ENCODE data around the gene SPDYE9. TPM values are rescaled to one million over a fixed set of nuclear protein-coding genes. Genes with fewer than 3 reads are reported as not detected.
"Not testable (repeated sequence)": the region's sequence is repeated elsewhere in the genome, so short reads cannot be mapped to it uniquely, and the experiment has no call there.

The SPDYE9 gene, protein sequence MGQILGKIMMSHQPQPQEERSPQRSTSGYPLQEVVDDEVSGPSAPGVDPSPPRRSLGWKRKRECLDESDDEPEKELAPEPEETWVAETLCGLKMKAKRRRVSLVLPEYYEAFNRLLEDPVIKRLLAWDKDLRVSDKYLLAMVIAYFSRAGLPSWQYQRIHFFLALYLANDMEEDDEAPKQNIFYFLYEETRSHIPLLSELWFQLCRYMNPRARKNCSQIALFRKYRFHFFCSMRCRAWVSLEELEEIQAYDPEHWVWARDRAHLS
- not detected in 2 replicates for total RNA-seq (2021)
- not detected for Bru-seq, nascent RNA
- not detected for BruChase-seq, experiment 1, labeled RNA remaining after a 2-hour chase
- not detected for BruChase-seq, experiment 2, labeled RNA remaining after a 6-hour chase
- long read RNA-seq, partial matches to known transcripts = 0 of 7 reads
- long read RNA-seq, other reads (novel, unspliced or antisense) = 7 of 7 reads

DNA sequence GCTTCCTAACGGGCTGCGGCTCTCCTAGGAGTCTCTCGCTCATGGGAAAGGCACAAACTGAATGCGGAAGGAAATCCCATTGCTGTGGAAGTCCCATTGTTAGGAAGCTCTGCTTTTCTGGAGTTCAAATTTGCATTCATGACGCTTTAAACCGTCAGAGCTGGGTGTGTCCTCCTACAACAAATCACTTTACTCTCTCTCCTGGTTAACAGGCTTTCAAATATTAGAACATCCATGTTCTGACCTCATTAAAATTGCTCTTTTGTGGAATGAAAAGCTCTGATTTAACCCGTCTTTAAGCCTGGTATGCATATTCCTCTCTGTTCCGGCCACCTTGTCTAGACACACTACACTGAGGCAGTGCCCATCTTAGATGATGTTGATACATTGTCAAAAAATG is at the start of gene SPDYE9:
Gene SPDYE9, minus strand, starts transcription at position 101 of the 400 bp plus-strand sequence. CDS start 1,800 bp downstream, outside the sequence.
- H3K27ac ChIP-seq (ENCODE audit: low read depth, low read length, poor library complexity, severe bottlenecking); H3K9me3 ChIP-seq (ENCODE audit: low read depth, low read length, poor library complexity, severe bottlenecking); H3K27me3 ChIP-seq (replicated peaks; ENCODE audit: insufficient read depth, low read depth, low read length, poor library complexity); H3K36me3 ChIP-seq (ENCODE audit: insufficient read depth, low read length, poor library complexity, severe bottlenecking); intact Hi-C loops (cut with micrococcal nuclease; ENCODE audit: unreplicated experiment); DNase-seq (ENCODE audit: low spot score); POLR2A ChIA-PET (ENCODE audit: low non-redundant PET); BruUV-seq (replicated peaks); CTCF ChIA-PET; H3K4me3 ChIP-seq (ENCODE audit: low read depth, low read length, poor library complexity, severe bottlenecking); H3K4me1 ChIP-seq (ENCODE audit: insufficient read depth, low read length, poor library complexity, severe bottlenecking): not testable (repeated sequence)

DNA sequence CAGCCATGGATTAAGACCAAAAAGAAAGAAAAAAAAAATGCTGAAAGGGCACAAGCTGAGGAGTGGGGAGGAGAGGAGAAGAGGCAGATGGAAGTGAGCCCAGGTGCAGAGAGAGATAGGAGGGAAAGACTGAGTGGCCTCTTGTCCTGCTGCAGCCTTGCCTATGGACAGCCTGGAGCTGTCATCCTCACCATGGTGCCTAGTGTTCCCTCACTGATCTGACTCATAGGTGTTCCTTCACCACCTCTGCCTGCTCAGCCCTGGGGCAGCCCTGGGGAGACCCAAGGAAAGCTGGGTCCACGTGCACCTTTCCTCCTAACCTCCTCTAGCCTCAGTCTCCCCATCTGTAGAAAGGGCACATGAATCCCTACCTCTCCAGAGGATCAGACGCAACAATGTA is 49.0 kb upstream of the SPDYE9 start:
- DNase-seq (ENCODE audit: low spot score); H3K4me1 ChIP-seq (ENCODE audit: insufficient read depth, low read length, poor library complexity, severe bottlenecking); H3K27ac ChIP-seq (ENCODE audit: low read depth, low read length, poor library complexity, severe bottlenecking); POLR2A ChIA-PET (ENCODE audit: low non-redundant PET); H3K36me3 ChIP-seq (ENCODE audit: insufficient read depth, low read length, poor library complexity, severe bottlenecking); CTCF ChIA-PET; intact Hi-C loops (cut with micrococcal nuclease; ENCODE audit: unreplicated experiment); H3K4me3 ChIP-seq (ENCODE audit: low read depth, low read length, poor library complexity, severe bottlenecking); H3K27me3 ChIP-seq (replicated peaks; ENCODE audit: insufficient read depth, low read depth, low read length, poor library complexity); BruUV-seq (replicated peaks); H3K9me3 ChIP-seq (ENCODE audit: low read depth, low read length, poor library complexity, severe bottlenecking): not testable (repeated sequence)

DNA sequence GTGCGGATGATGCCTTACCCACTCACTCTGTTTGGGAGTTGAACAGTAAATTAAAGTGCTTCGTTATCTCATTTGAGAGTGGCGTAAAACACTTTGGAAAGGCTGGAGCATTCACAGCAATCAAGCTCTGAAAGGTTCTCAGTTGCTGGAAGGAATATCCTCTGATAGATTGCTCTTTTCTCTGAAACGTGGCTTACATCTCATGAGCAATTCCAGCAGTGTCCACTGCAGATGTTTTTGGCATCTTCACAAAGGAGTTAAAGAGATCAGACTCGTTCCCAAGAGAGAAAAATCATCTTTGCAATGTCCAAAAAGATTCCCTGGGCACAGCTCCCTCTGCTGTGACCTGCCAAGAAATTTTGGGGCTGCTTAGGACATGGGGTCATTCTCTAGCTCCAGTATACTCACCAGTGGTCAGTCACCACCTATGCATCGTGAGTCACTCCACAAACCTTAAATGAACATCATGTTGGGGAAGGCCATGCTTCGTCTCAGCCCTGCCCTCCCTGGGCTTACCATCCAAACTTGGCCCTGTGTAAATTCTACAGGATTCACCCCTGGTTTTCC is 46.9 kb upstream of the SPDYE9 start:
- CTCF ChIA-PET; H3K36me3 ChIP-seq (ENCODE audit: insufficient read depth, low read length, poor library complexity, severe bottlenecking); H3K9me3 ChIP-seq (ENCODE audit: low read depth, low read length, poor library complexity, severe bottlenecking); H3K4me3 ChIP-seq (ENCODE audit: low read depth, low read length, poor library complexity, severe bottlenecking); intact Hi-C loops (cut with micrococcal nuclease; ENCODE audit: unreplicated experiment); H3K27me3 ChIP-seq (replicated peaks; ENCODE audit: insufficient read depth, low read depth, low read length, poor library complexity); POLR2A ChIA-PET (ENCODE audit: low non-redundant PET); DNase-seq (ENCODE audit: low spot score); BruUV-seq (replicated peaks); H3K27ac ChIP-seq (ENCODE audit: low read depth, low read length, poor library complexity, severe bottlenecking); H3K4me1 ChIP-seq (ENCODE audit: insufficient read depth, low read length, poor library complexity, severe bottlenecking): not testable (repeated sequence)

DNA sequence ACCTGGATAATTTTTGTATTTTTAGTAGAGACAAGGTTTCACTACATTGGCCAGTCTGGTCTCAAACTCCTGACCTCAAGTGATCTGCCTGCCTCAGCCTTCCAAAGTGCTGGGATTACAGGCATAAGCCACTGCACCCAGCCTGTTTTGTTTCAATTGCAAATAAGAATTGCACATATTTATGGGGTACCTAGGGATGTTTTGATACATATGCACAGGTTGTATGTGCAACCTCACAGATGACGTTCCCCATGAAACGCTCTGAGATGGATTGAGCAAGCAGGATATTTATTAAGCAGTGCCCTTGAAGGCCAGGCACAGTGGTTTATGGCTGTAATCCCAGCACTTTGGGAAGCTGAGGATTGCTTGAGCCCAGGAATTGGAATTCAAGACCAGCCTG is 44.8 kb upstream of the SPDYE9 start:
- H3K9me3 ChIP-seq (ENCODE audit: low read depth, low read length, poor library complexity, severe bottlenecking); CTCF ChIA-PET; BruUV-seq (replicated peaks); H3K27me3 ChIP-seq (replicated peaks; ENCODE audit: insufficient read depth, low read depth, low read length, poor library complexity); DNase-seq (ENCODE audit: low spot score); H3K4me3 ChIP-seq (ENCODE audit: low read depth, low read length, poor library complexity, severe bottlenecking); H3K4me1 ChIP-seq (ENCODE audit: insufficient read depth, low read length, poor library complexity, severe bottlenecking); intact Hi-C loops (cut with micrococcal nuclease; ENCODE audit: unreplicated experiment); H3K27ac ChIP-seq (ENCODE audit: low read depth, low read length, poor library complexity, severe bottlenecking); H3K36me3 ChIP-seq (ENCODE audit: insufficient read depth, low read length, poor library complexity, severe bottlenecking); POLR2A ChIA-PET (ENCODE audit: low non-redundant PET): not testable (repeated sequence)

DNA sequence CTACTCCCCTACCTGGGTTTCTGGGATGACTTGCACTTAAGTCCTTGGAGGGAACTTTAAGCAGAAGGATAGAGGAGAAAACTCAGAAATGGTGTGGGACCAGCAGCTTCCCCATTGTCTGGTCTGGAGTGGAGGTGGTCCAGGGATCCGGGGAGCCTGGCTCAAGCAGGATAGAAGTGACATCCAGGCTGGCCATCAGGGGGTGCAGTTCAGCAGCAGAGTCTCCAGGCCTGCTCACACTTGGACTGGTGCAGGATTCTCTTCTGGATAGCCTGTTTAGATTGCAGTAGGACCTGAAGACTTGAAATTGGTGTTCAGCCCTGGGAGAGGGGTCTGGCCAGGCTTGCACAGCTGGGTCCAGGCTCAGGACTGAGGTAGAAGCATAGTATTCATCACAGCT is 38.3 kb upstream of the SPDYE9 start:
- H3K27me3 ChIP-seq (replicated peaks; ENCODE audit: insufficient read depth, low read depth, low read length, poor library complexity); H3K4me1 ChIP-seq (ENCODE audit: insufficient read depth, low read length, poor library complexity, severe bottlenecking); POLR2A ChIA-PET (ENCODE audit: low non-redundant PET); H3K4me3 ChIP-seq (ENCODE audit: low read depth, low read length, poor library complexity, severe bottlenecking); DNase-seq (ENCODE audit: low spot score); CTCF ChIA-PET; H3K27ac ChIP-seq (ENCODE audit: low read depth, low read length, poor library complexity, severe bottlenecking); H3K36me3 ChIP-seq (ENCODE audit: insufficient read depth, low read length, poor library complexity, severe bottlenecking); H3K9me3 ChIP-seq (ENCODE audit: low read depth, low read length, poor library complexity, severe bottlenecking); BruUV-seq (replicated peaks); intact Hi-C loops (cut with micrococcal nuclease; ENCODE audit: unreplicated experiment): not testable (repeated sequence)

DNA sequence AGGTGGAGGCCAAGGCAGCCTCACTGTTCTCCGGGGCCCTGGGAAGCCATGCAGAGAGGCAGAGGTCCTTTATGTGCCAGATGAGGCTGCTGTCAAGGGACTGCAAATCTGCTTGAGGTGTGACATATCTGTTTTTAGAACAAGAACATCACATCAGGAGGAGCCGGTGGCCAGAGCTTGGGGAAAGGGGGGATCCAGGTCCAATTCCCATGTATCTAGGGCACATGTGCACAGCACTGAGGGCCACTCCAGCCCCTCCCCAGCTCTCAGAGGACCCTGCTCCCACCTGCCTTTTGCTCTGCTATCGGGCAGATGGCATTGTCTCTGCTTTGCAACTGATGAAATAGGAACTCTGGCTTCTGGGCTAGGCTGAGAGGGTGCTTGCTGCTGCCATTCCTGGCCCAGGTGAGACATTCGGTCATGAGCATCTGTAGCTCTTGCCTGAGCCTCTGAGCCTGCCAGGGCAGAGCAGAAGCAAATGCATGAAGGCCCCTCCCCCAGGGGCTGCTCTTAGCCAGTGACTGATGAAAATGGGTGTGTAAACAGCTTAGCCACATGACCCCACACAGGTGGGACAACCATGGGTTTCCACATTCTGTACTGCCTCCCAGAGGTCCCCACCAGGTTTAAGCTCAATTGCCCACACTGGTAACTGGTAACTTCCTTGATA is 37.1 kb upstream of the SPDYE9 start:
- H3K4me1 ChIP-seq (ENCODE audit: insufficient read depth, low read length, poor library complexity, severe bottlenecking); BruUV-seq (replicated peaks); H3K4me3 ChIP-seq (ENCODE audit: low read depth, low read length, poor library complexity, severe bottlenecking); intact Hi-C loops (cut with micrococcal nuclease; ENCODE audit: unreplicated experiment); H3K27ac ChIP-seq (ENCODE audit: low read depth, low read length, poor library complexity, severe bottlenecking); H3K27me3 ChIP-seq (replicated peaks; ENCODE audit: insufficient read depth, low read depth, low read length, poor library complexity); DNase-seq (ENCODE audit: low spot score); H3K9me3 ChIP-seq (ENCODE audit: low read depth, low read length, poor library complexity, severe bottlenecking); POLR2A ChIA-PET (ENCODE audit: low non-redundant PET); CTCF ChIA-PET; H3K36me3 ChIP-seq (ENCODE audit: insufficient read depth, low read length, poor library complexity, severe bottlenecking): not testable (repeated sequence)

DNA sequence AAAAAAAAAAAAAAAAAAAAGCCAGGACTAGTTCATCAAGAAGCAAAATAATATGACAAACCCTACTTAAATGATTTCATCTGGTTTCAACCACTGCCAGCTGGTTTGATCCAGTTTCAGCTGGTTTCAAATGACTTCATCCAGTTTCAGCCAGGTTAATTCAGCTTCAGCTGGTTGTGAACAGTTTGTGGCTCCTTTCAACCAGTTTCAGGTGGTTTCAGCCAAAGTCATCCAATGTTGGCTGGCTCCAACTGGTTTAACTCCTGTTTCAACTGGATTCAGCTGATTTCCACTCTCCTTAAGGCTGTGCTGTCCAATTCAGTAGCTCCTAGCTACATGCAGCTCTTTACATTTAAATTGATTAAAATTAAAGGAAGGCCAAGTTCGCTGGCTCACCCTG is 32.3 kb upstream of the SPDYE9 start:
- POLR2A ChIA-PET (ENCODE audit: low non-redundant PET); H3K36me3 ChIP-seq (ENCODE audit: insufficient read depth, low read length, poor library complexity, severe bottlenecking); H3K27ac ChIP-seq (ENCODE audit: low read depth, low read length, poor library complexity, severe bottlenecking); CTCF ChIA-PET; DNase-seq (ENCODE audit: low spot score); H3K9me3 ChIP-seq (ENCODE audit: low read depth, low read length, poor library complexity, severe bottlenecking); H3K4me3 ChIP-seq (ENCODE audit: low read depth, low read length, poor library complexity, severe bottlenecking); H3K4me1 ChIP-seq (ENCODE audit: insufficient read depth, low read length, poor library complexity, severe bottlenecking); H3K27me3 ChIP-seq (replicated peaks; ENCODE audit: insufficient read depth, low read depth, low read length, poor library complexity); intact Hi-C loops (cut with micrococcal nuclease; ENCODE audit: unreplicated experiment); BruUV-seq (replicated peaks): not testable (repeated sequence)

All from A673 (cell line).